RWPE1 (cell line): ENCODE measurements around the gene IGSF9B.

Experiments used
- CTCF ChIA-PET: fragments of 350-600 bp; sonication (Branson Sonifier 250); formaldehyde crosslinking; extraction: SDS; loops from one replicate; lab custom pipeline; 2021; lab: Yijun Ruan, JAX
- POLR2A ChIA-PET: fragments of 400-600 bp; formaldehyde crosslinking; extraction: SDS; loops from one replicate; lab custom pipeline; 2020; ENCODE audit warnings: antibody characterized with exemption; ENCODE audit not compliant: low non-redundant PET; lab: Yijun Ruan, JAX
- DNase-seq: peaks from one replicate; pipeline ENCODE4 v3.0.0; 2012; ENCODE audit warnings: low spot score
- H3K27ac ChIP-seq: fragments of 450-650 bp; 2 replicates; pipeline ENCODE4 v1.5.1; 2017
- CTCF ChIP-seq: fragments of 450-650 bp; conservative IDR thresholded peaks from 2 replicates; pipeline ENCODE4 v1.5.1; 2017; ENCODE audit warnings: low read depth, mild to moderate bottlenecking

Gene IGSF9B

GRCh38 chr11:133961890-133962289, 5.1 kb upstream of the IGSF9B start:
- no peak overlapping the region for H3K27ac ChIP-seq
- POLR2A ChIA-PET: no interaction called here
- TF ChIP-seq CTCF: no peak
- CTCF ChIA-PET: no interaction called here
- DNase-seq: no peak

GRCh38 chr11:133957900-133958299, 1.1 kb upstream of the IGSF9B start:
- CTCF ChIA-PET: interaction anchor here (0.5 to 1.2 kb wide), 3 partner anchors 10 to 30 kb away, joined by 3 to 6 read pairs (median 4); no protein-coding TSS in a partner anchor
- H3K27ac ChIP-seq: no peak overlapping the region

GRCh38 chr11:133955945-133956421, 785 bp downstream of the IGSF9B start:
- DNase-seq: no peak
- ChIA-PET CTCF (interaction anchor here (0.6 to 1.6 kb wide), 3 partner anchors 29 to 193 kb away, joined by 3 to 5 read pairs (median 4); no protein-coding TSS in a partner anchor), POLR2A (no interaction called here)
- no peak for TF ChIP-seq CTCF
- H3K27ac ChIP-seq: no peak overlapping the region

More at GRCh38 chr11:133957900-133958299, 1.1 kb upstream of the IGSF9B start:
- no peak for DNase-seq
- POLR2A ChIA-PET: no interaction called here
- TF ChIP-seq CTCF: no peak

DNA sequence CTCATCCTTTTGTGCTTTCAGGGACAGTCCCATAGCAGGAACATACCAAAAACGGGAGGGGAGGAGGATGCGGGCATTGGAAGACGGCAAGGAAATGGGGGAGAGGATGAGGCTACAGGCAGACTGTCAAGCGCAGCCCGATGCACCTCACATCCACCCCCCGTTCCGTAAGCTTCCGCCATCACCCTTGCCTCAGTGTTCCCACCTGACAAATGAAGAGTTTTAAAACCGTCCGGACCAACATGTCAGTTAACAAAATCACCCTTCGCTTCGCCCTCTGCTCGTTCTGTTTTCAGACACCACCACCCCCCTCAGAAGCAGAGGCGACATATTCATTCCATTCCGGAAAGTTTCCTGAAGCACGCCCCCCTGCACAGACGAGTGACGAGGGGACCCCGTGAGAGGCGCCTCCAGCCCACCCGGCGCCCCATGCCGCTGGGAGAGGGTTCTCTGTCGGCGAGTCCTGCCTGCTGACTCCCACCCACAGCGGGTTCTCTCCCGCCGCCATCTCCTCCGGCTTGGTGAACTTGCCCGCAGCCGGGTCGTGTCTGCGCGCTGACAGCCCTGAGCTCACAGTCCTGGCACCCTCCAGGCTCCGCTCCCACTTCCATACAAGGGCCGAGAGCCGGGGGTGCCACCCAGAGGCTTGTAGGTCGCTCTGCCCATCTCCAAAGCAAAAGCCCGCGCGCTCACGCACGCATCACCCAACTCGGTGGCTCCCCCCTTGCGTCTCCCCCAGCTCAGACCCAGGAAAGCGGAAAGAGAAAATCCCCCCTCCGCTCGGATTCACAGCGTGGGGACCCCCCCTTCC, 1.5 kb downstream of the IGSF9B start:
- no peak for DNase-seq
- ChIA-PET CTCF (interaction anchor here (0.6 to 1.6 kb wide), 3 partner anchors 11 to 194 kb away, joined by 3 to 5 read pairs (median 3); no protein-coding TSS in a partner anchor), POLR2A (no interaction called here)
- TF ChIP-seq CTCF: no peak
- no peak overlapping the region for H3K27ac ChIP-seq

GRCh38 chr11:133953999-133954398, 2.8 kb downstream of the IGSF9B start:
- CTCF ChIA-PET: no interaction called here
- POLR2A ChIA-PET: no interaction called here
- no peak for TF ChIP-seq CTCF
- no peak for DNase-seq
- H3K27ac ChIP-seq: no peak overlapping the region

DNA sequence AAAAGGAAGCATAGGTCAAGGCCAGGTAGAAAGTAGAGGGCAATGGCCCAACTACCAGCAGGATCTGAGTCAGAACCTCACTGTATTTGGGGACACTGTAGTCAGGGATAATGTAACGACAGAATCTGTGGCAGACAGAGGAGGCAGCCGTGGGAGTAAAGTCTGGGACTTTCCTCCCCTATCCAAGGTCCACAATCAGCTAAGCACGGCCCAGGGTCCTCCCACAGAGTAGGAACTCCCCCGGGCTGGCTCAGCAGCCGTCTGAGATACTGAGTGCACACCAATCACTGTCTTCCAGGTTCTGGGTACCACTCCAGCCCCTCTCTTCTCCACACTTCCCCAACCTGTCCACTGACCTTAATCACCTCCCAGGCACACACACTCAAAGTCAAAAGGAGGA, 3.2 kb downstream of the IGSF9B start:
- ChIA-PET CTCF (no interaction called here), POLR2A (no interaction called here)
- no peak overlapping the region for H3K27ac ChIP-seq
- TF ChIP-seq CTCF: no peak
- no peak for DNase-seq
